Panc1 (cell line): ENCODE measurements around the gene MACROD2. TPM values are rescaled to one million over a fixed set of nuclear protein-coding genes. Genes with fewer than 3 reads are reported as not detected.

Source experiments
- ATAC-seq: fragments of 200-7000 bp; cut with Tn5 transposase; 2 replicates; pipeline ENCODE4 v1.9.1; 2020; ENCODE audit warnings: mild to moderate bottlenecking, moderate library complexity
- BruUV-seq: library from RNA; stranded (reverse); fragments of 400-500 nt; replicated peaks from 2 replicates; lab custom pipeline; 2021; lab: Mats Ljungman, UMichigan
- CTCF ChIA-PET: fragments of 300-600 bp; sonication (Branson Sonifier 250); formaldehyde crosslinking; loops from one replicate; lab custom pipeline; 2022; ENCODE audit warnings: antibody characterized with exemption; lab: Charles Lee
- POLR2A ChIA-PET: fragments of 300-600 bp; sonication (Branson Sonifier 250); formaldehyde crosslinking; loops from one replicate; lab custom pipeline; 2022; ENCODE audit warnings: antibody characterized with exemption; lab: Charles Lee
- DNase-seq: peaks from one replicate; pipeline ENCODE4 v3.0.0-alpha.2; 2010; ENCODE audit warnings: low read depth, low spot score
- H3K27ac ChIP-seq: 2 replicates; pipeline ENCODE4 v1.5.1; 2011; ENCODE audit warnings: mild to moderate bottlenecking, low read length, inconsistent platforms
- H3K27me3 ChIP-seq: fragments of 200-500 bp; sonication (Bioruptor generic); 2 replicates; pipeline ENCODE4 v1.6.0; 2014; ENCODE audit warnings: low read length, inconsistent platforms; ENCODE audit not compliant: control insufficient read depth, insufficient read depth
- H3K36me3 ChIP-seq: fragments of 200-500 bp; sonication (Bioruptor generic); 2 replicates; pipeline ENCODE4 v1.5.1; 2014; ENCODE audit warnings: inconsistent platforms, mild to moderate bottlenecking, low read length, moderate library complexity; ENCODE audit not compliant: control insufficient read depth, insufficient read depth
- H3K4me1 ChIP-seq: 2 replicates; pipeline ENCODE4 v1.5.1; 2011; ENCODE audit warnings: inconsistent platforms, mild to moderate bottlenecking, low read length, moderate library complexity; ENCODE audit not compliant: control insufficient read depth, insufficient read depth
- H3K4me3 ChIP-seq, 2 experiments: 2 replicates each; pipeline ENCODE4 v1.5.1; 2011 to 2012; ENCODE audit warnings: low read depth in 2 of 2, low read length in 2 of 2, mild to moderate bottlenecking in 2 of 2, inconsistent platforms in 1 of 2, moderate library complexity in 1 of 2
- H3K9me3 ChIP-seq: fragments of 200-500 bp; sonication (Bioruptor generic); 2 replicates; pipeline ENCODE4 v1.5.1; 2014; ENCODE audit warnings: low read depth, mild to moderate bottlenecking, inconsistent platforms, low read length, moderate library complexity; ENCODE audit not compliant: control insufficient read depth, insufficient read depth
- POLR2AphosphoS5 ChIP-seq: IDR thresholded peaks from 2 replicates; pipeline ENCODE4 v1.6.1; 2012; ENCODE audit warnings: mild to moderate bottlenecking, low read depth, low read length, moderate library complexity
- SIN3A ChIP-seq: IDR thresholded peaks from 2 replicates; pipeline ENCODE4 v1.6.1; 2012; ENCODE audit warnings: low read depth, mild to moderate bottlenecking, low read length, moderate library complexity, borderline replicate concordance; ENCODE audit not compliant: insufficient read depth
- TCF7L2 ChIP-seq: IDR thresholded peaks from 2 replicates; pipeline ENCODE4 v1.6.1; 2011; ENCODE audit warnings: mild to moderate bottlenecking, low read depth, low read length, inconsistent platforms
- in situ Hi-C: cut with HindIII; loops from 2 replicates; pipeline ENCODE4 v1.10.0; 2016; ENCODE audit warnings: low sequenced_read_pairs, low pct_unique_long_range_greater_than_20kb
- intact Hi-C: fragments of 100-400 bp; cut with micrococcal nuclease; formaldehyde crosslinking; loops from one replicate; pipeline ENCODE4 v1.10.0; 2022; ENCODE audit not compliant: unreplicated experiment
- total RNA-seq: library from RNA; stranded (reverse); gene quantifications from one replicate; pipeline ENCODE4 v1.2.1, GENCODE V29; 2021; ENCODE audit not compliant: unreplicated experiment
- TF ChIP-seq, protein P1 (sequence below): fragments of 450-650 bp; IDR thresholded peaks from 2 replicates; pipeline ENCODE4 v1.5.1; 2017; ENCODE audit warnings: mild to moderate bottlenecking
- TF ChIP-seq, protein P2 (sequence below), 2 experiments: IDR thresholded peaks; 2 replicates each; pipeline ENCODE4 v1.6.1; 2011 to 2012; ENCODE audit warnings: low read depth in 2 of 2, control low read depth in 1 of 2, low read length in 1 of 2, mild to moderate bottlenecking in 1 of 2, moderate library complexity in 1 of 2; ENCODE audit not compliant: insufficient read depth in 1 of 2

Gene MACROD2
- total RNA-seq, 1 experiment from 2014 or later: 1.2 TPM

DNA sequence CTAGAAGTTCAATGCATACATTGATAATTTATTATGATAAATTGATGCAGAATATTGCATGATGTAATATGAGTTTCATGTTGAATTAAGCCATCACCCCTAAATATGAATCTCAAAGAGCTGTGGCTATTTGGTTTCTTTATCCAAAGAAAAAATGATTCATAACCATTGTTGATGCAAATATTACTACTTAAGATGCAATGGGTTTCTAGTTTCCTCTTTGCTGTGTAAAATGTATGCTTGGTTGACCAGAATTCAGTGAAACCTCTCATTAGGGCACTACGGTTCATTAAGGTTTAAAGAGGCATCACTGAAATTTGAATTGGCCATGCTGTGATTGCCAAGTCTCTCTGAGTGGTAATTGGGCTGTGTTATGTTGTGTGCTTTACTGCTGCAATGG, 834.6 kb downstream of the MACROD2 start:
- no TSS peak for BruUV-seq

DNA sequence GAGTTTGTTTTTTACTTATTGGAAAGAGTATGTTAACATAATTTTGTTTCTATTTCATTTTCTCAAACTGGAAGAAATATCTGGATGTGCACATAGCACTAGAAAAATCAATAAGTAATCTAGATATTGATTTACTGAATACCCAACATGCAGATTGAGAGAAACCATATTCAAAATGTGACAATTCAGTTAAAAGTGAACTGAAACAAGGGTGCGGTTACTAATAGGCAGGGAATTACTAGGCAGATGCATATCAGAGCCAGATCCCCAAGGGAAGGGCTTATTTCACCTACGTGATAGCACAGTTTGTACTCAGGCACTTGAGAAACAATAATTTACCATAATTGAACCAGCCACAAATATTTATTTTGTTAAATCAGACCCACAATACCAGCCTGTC, 835.1 kb downstream of the MACROD2 start:
- no peak overlapping the region for H3K27ac ChIP-seq
- in situ Hi-C loops: no loop called here
- TF ChIP-seq SIN3A: no peak
- no peak for TF ChIP-seq POLR2AphosphoS5
- TF ChIP-seq, protein P1, sequence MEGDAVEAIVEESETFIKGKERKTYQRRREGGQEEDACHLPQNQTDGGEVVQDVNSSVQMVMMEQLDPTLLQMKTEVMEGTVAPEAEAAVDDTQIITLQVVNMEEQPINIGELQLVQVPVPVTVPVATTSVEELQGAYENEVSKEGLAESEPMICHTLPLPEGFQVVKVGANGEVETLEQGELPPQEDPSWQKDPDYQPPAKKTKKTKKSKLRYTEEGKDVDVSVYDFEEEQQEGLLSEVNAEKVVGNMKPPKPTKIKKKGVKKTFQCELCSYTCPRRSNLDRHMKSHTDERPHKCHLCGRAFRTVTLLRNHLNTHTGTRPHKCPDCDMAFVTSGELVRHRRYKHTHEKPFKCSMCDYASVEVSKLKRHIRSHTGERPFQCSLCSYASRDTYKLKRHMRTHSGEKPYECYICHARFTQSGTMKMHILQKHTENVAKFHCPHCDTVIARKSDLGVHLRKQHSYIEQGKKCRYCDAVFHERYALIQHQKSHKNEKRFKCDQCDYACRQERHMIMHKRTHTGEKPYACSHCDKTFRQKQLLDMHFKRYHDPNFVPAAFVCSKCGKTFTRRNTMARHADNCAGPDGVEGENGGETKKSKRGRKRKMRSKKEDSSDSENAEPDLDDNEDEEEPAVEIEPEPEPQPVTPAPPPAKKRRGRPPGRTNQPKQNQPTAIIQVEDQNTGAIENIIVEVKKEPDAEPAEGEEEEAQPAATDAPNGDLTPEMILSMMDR: no peak
- TF ChIP-seq, protein P2, sequence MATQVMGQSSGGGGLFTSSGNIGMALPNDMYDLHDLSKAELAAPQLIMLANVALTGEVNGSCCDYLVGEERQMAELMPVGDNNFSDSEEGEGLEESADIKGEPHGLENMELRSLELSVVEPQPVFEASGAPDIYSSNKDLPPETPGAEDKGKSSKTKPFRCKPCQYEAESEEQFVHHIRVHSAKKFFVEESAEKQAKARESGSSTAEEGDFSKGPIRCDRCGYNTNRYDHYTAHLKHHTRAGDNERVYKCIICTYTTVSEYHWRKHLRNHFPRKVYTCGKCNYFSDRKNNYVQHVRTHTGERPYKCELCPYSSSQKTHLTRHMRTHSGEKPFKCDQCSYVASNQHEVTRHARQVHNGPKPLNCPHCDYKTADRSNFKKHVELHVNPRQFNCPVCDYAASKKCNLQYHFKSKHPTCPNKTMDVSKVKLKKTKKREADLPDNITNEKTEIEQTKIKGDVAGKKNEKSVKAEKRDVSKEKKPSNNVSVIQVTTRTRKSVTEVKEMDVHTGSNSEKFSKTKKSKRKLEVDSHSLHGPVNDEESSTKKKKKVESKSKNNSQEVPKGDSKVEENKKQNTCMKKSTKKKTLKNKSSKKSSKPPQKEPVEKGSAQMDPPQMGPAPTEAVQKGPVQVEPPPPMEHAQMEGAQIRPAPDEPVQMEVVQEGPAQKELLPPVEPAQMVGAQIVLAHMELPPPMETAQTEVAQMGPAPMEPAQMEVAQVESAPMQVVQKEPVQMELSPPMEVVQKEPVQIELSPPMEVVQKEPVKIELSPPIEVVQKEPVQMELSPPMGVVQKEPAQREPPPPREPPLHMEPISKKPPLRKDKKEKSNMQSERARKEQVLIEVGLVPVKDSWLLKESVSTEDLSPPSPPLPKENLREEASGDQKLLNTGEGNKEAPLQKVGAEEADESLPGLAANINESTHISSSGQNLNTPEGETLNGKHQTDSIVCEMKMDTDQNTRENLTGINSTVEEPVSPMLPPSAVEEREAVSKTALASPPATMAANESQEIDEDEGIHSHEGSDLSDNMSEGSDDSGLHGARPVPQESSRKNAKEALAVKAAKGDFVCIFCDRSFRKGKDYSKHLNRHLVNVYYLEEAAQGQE (IDR thresholded peaks at IDR 0.05; ENCODE audit: insufficient read depth in 1 of 2, low read depth in 2 of 2, low read length in 1 of 2): no peak
- ChIA-PET CTCF (no interaction called here), POLR2A (no interaction called here)
- no peaks in the 10 kb centered on the region for H3K27me3 ChIP-seq
- ATAC-seq: no peak
- no peak overlapping the region for H3K4me3 ChIP-seq
- no peaks in the 10 kb centered on the region for H3K36me3 ChIP-seq
- no peaks in the 10 kb centered on the region for H3K4me1 ChIP-seq
- no peak for DNase-seq
- no peaks in the 10 kb centered on the region for H3K9me3 ChIP-seq
- BruUV-seq: no TSS peak
- intact Hi-C loops: no loop called here

More for the DNA sequence above, 834.6 kb downstream of the MACROD2 start:
- ATAC-seq (no peak), DNase-seq (no peak)
- H3K27ac ChIP-seq: no peak overlapping the region
- intact Hi-C loops (no loop called here), in situ Hi-C loops (no loop called here)
- POLR2A ChIA-PET: no interaction called here
- TF ChIP-seq TCF7L2: no peak
- no peak for TF ChIP-seq SIN3A
- no peak for TF ChIP-seq POLR2AphosphoS5
- TF ChIP-seq, protein P2 (IDR thresholded peaks at IDR 0.05; ENCODE audit: insufficient read depth in 1 of 2, low read depth in 2 of 2, low read length in 1 of 2): no peak
- H3K36me3 ChIP-seq: no peaks in the 10 kb centered on the region
- no peaks in the 10 kb centered on the region for H3K9me3 ChIP-seq
- CTCF ChIA-PET: no interaction called here
- H3K4me1 ChIP-seq: no peaks in the 10 kb centered on the region
- H3K4me3 ChIP-seq: no peak overlapping the region
- H3K27me3 ChIP-seq: no peaks in the 10 kb centered on the region
